HG03342 (cell line): ENCODE results near the gene STEAP3.

Source experiments
- ATAC-seq: cut with Tn5 transposase; IDR thresholded peaks from one replicate; pipeline ENCODE4 v1.9.1; 2021; ENCODE audit warnings: mild to moderate bottlenecking, moderate library complexity; ENCODE audit not compliant: unreplicated experiment

STEAP3 gene

GRCh38 chr2:119245841-119246230 lies 22.2 kb downstream of the STEAP3 start:
- no peak for ATAC-seq

- no peak for ATAC-seq
Observed at GRCh38 chr2:119246884-119247843, 23.5 kb downstream of the STEAP3 start.

DNA sequence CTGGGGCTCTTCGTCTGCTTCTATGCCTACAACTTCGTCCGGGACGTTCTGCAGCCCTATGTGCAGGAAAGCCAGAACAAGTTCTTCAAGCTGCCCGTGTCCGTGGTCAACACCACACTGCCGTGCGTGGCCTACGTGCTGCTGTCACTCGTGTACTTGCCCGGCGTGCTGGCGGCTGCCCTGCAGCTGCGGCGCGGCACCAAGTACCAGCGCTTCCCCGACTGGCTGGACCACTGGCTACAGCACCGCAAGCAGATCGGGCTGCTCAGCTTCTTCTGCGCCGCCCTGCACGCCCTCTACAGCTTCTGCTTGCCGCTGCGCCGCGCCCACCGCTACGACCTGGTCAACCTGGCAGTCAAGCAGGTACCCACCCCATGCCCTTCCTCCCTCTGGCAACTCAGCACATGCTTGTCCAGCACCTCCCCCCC lies 24.2 kb downstream of the STEAP3 start:
- no peak for ATAC-seq

GRCh38 chr2:119248311-119248710 lies 24.7 kb downstream of the STEAP3 start:
- ATAC-seq: no peak

- ATAC-seq: no peak
Observed at GRCh38 chr2:119248751-119249150, 25.1 kb downstream of the STEAP3 start.

- ATAC-seq: no peak
Observed at GRCh38 chr2:119249311-119249710, 25.7 kb downstream of the STEAP3 start.

DNA sequence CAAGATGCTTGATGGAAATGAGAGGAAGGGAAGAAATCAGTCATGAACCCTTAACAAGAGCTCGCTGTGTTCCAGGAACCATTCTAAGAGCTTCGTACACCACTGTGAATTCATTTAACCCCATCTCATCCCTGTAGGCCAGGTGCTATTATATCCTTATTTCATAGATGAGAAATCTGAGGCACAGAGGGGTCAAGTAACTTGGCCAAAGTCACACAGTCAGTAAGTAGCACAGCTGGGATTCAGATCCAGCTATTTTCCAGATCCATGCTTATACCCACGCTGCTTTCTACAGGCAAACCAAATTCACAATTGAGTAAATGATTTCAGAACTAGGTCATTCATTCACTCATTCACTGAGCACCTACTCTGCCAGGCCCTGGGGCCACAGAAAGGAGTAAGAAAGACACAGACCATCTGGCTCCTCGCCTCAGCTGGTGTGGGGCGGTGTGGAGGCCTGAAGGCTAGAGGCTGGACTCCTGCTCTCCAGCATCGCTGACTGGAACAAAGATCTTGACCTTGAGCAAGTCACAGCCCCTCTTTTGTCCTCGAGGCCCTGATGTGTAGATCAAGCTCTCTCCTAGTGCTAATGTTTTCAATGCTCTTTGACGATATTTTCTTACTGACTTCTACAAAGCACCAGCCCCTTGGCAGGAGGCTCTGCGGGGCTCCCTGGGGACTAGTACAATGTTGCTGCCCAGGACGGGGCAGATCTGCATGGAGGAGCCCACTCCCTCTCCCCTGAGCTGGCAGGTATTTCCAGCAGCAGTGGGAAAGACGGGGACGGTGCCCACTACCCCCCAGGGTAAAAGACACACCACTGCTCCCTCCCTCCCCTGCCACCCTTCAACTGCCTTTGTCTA lies 26.5 kb downstream of the STEAP3 start:
- no peak for ATAC-seq

DNA sequence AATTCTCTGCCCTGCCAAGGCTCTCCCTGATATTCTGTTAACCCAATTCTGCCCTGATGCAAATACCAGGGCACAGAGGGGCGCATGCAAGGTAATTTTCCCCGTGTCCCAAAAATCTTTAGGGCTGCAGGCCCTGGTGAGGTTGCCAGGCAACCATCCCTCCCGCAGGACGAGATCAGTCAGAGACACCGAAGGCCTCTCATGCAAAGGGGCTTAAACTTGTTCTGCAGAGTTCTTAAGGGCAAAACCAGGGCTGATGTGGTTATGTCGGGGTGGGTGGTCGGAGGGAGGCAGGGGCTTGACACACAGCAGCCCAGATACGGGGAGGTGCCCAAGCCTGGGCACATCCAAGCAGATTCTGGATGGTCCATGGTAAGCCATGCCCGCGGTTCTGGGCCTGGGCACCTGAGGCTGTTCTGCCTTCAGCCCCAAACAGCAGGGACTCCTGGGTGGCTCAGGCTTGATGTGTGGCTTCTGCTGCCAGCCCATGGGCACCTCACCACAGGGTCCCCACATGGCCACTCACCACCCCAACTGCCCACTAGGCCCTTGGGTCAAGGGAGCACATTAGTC lies 27.2 kb downstream of the STEAP3 start:
- no peak for ATAC-seq

GRCh38 chr2:119251652-119252051 lies 28.0 kb downstream of the STEAP3 start:
- no peak for ATAC-seq

DNA sequence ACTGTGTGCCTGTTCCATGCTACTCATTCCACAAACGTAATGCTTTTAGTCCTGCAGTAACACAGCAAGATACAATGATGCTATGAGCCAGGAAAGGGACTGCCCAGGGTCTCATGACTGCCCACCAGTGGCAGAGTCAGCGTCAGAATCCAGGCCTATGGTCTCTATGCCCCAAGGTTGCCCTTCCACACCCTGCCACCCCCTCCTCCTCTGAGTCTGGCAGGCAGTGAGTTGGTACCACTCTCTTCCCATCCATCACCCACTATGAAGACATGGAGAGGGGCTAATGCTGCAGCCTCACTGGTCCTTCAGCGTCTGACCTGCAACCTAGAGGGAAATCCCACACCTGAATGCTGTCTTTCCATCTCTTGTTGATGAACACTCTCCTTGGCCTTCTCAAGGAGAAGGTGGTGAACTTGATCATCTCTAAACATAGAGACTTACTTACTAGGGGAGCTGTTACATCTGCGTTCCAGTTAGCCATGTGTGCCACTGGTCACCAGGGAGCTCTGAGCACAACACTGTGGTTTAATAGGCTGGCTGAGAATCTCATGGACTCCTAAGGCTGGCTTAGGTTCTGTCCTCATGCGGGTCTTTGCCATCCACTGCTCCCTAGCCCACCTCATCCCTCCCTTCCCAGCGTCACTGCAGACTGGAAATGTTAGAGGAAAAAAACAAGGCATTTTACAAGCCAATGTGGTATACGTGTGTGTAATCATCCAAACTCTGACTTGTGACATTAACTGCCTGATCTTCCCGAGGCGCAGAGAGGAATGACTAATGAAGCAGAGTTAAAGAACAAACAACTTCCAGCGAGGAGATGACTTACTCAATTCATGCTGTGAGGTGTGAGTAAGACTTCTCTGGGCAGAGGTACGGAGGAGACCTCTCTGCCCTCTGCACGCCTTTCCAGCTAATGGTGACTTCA lies 28.8 kb downstream of the STEAP3 start:
- no peak for ATAC-seq

DNA sequence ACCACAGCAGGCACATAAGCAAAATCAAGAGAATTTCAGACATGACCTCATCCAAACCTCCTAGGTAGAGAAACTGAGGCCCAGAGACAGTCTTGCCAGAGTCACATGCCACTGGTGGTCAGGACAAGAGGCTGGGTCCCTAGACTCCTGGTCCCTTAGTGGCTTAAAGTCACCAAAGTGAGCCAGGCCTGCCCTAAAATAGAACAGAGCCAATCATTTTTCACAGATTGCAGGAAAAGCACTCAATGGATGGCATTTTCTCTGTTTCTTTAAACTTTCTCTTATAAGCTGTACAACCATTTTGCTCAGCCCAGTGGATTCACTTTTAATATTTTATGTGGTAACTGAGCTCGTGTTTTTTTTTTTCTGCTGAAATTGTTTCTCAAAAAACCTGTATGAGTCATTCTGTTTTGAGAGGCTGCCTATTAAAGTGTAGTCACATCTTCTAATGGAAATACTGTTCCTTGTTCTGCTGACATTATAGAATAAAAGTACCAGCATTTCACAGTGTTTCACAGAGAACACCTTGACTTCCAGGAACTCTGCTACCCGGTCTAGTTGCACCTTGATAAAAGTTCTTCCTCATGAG lies 29.6 kb downstream of the STEAP3 start:
- no peak for ATAC-seq

GRCh38 chr2:119253760-119254600 lies 30.3 kb downstream of the STEAP3 start:
- ATAC-seq: no peak

DNA sequence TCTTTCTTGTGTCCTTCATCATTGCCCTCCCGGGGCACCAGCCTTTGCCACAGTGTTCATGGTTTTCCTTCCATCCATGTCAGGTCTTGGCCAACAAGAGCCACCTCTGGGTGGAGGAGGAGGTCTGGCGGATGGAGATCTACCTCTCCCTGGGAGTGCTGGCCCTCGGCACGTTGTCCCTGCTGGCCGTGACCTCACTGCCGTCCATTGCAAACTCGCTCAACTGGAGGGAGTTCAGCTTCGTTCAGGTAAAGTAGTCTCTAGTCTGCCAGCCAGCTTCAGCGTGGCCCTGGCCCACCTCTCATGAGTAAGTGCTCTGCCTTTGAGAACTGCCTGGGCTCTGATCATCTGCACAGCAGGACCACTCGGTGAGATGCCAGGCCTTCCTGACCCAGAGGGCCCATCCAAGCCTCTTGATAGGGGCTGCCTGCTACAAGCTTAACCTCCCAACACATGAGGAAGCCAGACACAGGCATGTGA lies 31.0 kb downstream of the STEAP3 start:
- ATAC-seq: no peak

DNA sequence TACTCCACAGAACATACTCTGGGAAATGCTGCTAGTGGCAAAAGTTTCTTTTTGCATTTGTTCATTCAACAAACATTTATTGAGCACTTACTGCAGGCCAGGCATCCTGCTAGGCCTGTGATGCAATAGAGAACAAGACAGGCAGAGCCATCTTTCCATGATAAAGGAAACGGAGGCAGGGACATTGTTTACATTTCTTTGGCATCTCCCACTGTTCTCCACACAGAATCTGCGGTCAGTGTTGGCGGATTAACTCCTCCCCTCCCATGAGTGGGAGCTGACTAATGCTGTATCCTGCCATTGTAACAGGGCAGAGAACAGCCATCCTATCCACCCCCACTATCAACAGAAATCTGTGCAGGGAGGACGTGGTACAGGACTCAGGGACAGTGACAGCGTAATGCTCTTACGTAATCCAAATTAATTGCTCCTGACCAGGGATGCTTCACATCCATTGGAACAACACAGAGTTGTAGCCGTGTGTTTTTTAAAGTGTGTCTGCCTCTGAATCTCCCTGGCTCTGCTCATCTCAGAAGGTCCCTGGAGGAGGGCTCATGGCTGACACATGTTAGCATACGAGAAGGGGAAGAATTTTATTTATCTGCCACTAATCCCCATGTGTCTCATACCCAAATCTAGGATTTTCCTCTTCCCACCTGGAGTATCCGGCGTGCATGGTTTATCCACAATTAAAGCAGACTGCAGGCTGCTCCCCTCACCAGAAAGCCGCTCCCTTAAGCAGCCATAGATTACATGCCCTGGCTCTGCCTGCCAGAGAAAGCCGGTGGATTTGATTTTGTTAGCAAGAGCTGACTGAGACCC lies 32.3 kb downstream of the STEAP3 start:
- no peak for ATAC-seq

DNA sequence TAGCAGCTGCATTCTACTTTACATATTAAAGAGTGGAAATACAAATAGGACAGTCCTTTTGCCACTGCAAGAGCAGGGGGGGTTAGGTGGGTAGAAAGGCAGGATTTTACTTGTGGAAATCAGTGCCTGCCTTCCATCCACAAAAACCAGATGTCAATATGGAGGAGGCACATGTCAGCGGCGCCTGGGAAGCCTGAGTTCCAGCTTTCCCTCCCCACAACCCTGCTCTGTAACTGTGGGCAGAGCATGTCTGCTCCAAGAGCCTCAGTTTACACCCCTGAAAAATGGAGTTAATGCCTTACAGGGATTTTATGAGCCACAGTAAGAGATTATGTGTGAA lies 32.9 kb downstream of the STEAP3 start:
- ATAC-seq: no peak

DNA sequence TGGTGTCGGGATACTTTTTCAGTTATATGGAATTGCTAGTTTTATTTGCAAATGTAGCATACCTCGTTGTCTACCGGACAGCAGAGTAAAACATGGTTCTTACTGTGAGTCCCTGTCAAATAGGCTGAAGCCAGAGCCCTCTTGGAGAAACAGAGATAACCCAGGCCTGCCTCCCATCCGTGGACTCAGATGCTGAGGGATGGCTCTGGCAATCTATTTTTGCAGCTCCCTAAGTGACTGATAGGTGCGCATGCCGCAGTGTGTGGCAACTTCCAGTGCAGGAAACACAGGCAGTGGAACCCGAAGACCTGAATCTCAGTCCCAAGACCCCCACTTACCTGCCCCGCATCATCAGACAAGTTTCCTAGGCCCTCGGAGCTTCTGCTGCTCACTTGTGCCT lies 33.6 kb downstream of the STEAP3 start:
- ATAC-seq: no peak

GRCh38 chr2:119259296-119259860 lies 35.7 kb downstream of the STEAP3 start:
- ATAC-seq: no peak
